Measurements from ENCODE around the gene BNIP5.

The BNIP5 gene

GRCh38 chr6:36320475-36320874, 16.2 kb downstream of the BNIP5 start:
- DNase-seq, result no peak

GRCh38 chr6:36319821-36320220, 16.9 kb downstream of the BNIP5 start:
- no peak for DNase-seq

GRCh38 chr6:36319436-36319762, 17.3 kb downstream of the BNIP5 start:
- no peak for DNase-seq

- DNase-seq, result no peak
Observed at GRCh38 chr6:36318690-36319435, 17.8 kb downstream of the BNIP5 start.

GRCh38 chr6:36317623-36318022, 19.1 kb downstream of the BNIP5 start:
- DNase-seq, result no peak

GRCh38 chr6:36315921-36316320, 20.8 kb downstream of the BNIP5 start:
- DNase-seq, result no peak

GRCh38 chr6:36314221-36315014, 22.3 kb downstream of the BNIP5 start:
- no peak for DNase-seq

GRCh38 chr6:36313649-36313936, 23.1 kb downstream of the BNIP5 start:
- DNase-seq, result no peak

- no peak for DNase-seq
Observed at GRCh38 chr6:36312854-36313648, 23.6 kb downstream of the BNIP5 start.

GRCh38 chr6:36309900-36310299, 26.8 kb downstream of the BNIP5 start:
- no peak for DNase-seq

GRCh38 chr6:36309203-36309602, 27.5 kb downstream of the BNIP5 start:
- no peak for DNase-seq

- no peak for DNase-seq
Observed at GRCh38 chr6:36308514-36308913, 28.2 kb downstream of the BNIP5 start.

- no peak for DNase-seq
Observed at GRCh38 chr6:36306375-36306774, 30.3 kb downstream of the BNIP5 start.

GRCh38 chr6:36305885-36306284, 30.8 kb downstream of the BNIP5 start:
- no peak for DNase-seq

- DNase-seq, result peak; percentile 92
Observed at GRCh38 chr6:36302227-36302976, 34.3 kb downstream of the BNIP5 start.

GRCh38 chr6:36301781-36302180, 34.9 kb downstream of the BNIP5 start:
- DNase-seq, result no peak

- no peak for DNase-seq
Observed at GRCh38 chr6:36301085-36301658, 35.5 kb downstream of the BNIP5 start.

GRCh38 chr6:36298027-36298426, 38.7 kb downstream of the BNIP5 start:
- DNase-seq, result no peak

- no peak for DNase-seq
Observed at GRCh38 chr6:36297511-36297910, 39.2 kb downstream of the BNIP5 start.

GRCh38 chr6:36297051-36297450, 39.6 kb downstream of the BNIP5 start:
- no peak for DNase-seq

GRCh38 chr6:36296240-36296639, 40.4 kb downstream of the BNIP5 start:
- DNase-seq, result no peak

GRCh38 chr6:36292170-36292569, 44.5 kb downstream of the BNIP5 start:
- no peak for DNase-seq

All from activated naive CD4-positive, alpha-beta T cell treated with Interleukin-2 at 50 U/mL for 16 hours (primary cell).